Erythroblast (primary cell): ENCODE measurements around the gene MCRS1.
"Not testable (repeated sequence)": the region's sequence is repeated elsewhere in the genome, so short reads cannot be mapped to it uniquely, and the experiment has no call there.

Experiments
- DNase-seq, 2 experiments: peaks; one replicate each; lab custom pipeline; 2025; lab: John Stamatoyannopoulos, UW
- GATA1 ChIP-seq: IDR thresholded peaks from 2 replicates; pipeline ENCODE4 v1.6.1; 2011; ENCODE audit warnings: low read depth, mild to moderate bottlenecking, control low read depth, low read length, moderate library complexity
- POLR2A ChIP-seq: IDR thresholded peaks from 2 replicates; pipeline ENCODE4 v1.6.1; 2011; ENCODE audit warnings: mild to moderate bottlenecking, low read length

MCRS1 gene

GRCh38 chr12:49537231-49537751 is 30.7 kb downstream of the MCRS1 start:
- DNase-seq, result no peak
- TF ChIP-seq GATA1, result no peak
- no peak for TF ChIP-seq POLR2A

DNA sequence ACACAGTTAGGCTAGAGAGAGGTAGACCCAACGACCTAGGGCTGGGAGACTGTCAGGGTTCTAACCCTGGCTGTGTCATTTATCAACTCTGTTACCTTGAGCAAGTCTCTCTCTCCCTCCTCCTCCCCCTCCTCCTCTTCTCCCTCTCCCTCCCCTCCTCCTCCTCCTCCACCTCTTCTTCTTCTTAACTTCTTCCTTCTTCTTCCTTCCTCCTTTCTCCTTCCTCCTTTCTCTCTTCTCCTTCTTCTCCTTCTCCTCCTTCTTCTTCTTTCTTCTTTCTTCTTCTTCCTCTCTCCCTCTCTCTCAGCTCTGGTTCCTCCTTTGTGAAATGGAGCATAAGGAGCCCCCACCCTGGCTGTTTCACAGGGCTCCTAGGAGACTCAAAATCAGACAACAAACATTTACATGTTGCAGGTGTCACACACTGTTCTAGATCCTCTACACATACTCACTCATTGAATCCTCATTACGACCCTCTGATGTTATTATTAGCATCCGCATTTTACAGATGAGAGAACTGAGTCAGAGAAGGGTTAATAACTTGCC is 31.3 kb downstream of the MCRS1 start:
- DNase-seq, result no peak
- TF ChIP-seq GATA1, result no peak
- TF ChIP-seq POLR2A, result no peak

DNA sequence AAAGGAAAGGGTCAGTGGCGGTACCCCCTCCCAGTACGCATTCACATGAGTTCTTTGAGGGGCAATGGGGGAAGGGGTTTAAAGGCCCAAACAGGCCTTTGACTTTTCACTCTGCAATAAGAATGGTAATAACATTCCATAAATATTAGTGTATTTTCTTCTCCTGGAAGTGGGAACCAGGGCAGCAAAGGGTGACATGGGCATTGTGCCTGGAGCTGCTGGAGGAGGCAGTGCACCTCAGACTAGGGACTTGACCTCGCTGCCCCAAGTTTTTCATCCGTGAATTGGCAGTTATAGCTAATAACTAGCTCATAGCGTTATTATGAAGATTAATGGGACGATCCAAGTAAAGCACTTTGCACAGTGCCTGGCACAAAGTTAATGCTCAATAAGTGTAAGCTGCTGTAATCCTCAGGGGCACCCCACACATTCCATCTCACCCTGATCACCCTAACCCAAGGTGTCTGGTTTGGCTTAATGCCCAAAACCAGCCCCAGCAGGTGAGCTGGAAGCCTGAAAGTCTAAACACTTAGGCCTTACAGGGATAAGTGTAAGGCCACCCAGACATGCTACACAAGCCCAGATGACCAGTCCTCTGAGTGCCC is 31.9 kb downstream of the MCRS1 start:
- DNase-seq, result no peak
- TF ChIP-seq GATA1, result no peak
- TF ChIP-seq POLR2A, result no peak

- no peak for DNase-seq
- no peak for TF ChIP-seq POLR2A
- TF ChIP-seq GATA1, result no peak
These were observed 33.1 kb downstream of the MCRS1 start for GRCh38 chr12:49534731-49535278.

DNA sequence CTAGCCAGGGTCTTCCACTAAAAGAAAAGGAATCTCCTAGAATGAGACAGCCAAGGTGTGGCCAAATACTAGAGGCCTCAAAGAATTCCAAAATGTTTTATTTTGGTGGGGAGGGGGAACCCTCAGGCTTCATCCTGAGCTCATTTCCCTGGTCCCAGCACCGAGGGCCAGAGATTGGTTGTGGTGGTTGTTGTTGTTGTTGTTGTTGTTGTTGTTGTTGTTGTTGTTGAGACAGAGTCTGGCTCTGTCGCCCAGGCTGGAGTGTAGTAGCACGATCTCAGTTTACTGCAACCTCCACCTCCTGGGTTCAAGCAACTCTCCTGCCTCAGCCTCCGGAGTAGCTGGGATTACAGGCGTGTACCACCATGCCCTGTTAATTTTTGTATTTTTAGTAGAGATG is 33.8 kb downstream of the MCRS1 start:
- DNase-seq, result not testable (repeated sequence)

DNA sequence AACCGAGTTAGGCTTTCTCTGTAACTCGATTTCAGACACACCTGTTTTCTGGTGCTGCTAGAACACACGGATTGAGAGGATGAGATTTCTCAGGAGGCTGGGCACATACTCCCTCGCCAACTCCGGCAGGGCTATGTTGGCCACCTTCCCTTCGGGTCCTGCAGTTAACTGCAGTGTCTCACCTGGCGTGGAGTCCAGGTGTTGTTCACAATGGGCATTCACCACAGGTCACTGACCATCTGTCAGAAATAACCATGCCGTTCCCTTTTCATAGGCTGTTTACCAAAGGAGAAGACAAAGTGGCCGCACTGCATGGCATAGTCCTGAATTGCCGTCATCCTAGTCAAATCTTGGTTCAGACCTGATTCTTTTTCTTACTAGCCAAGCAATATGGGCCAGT is 34.6 kb downstream of the MCRS1 start:
- TF ChIP-seq POLR2A (no peak), GATA1 (no peak)
- DNase-seq, result no peak

GRCh38 chr12:49531745-49532144 is 36.2 kb downstream of the MCRS1 start:
- no peak for DNase-seq
- no peak for TF ChIP-seq GATA1
- TF ChIP-seq POLR2A, result no peak

DNA sequence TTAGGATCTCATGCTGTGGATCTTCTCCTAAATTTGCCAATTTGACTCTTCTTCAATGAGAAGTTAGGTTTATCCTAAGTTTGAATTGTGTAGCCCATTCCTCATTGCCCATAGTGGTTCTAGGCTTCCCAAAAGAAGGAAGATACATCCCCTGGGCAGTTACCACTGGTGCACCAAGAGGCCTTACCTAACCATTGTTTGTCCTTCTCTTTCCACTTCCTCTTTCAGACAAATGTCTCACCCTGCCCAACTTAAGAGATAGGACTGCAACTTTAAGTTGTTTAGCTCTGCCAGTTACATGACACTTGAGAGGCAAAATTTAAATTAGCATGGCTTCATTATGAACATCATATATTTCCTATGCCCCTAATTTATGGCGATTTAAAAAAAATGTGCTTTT is 38.5 kb downstream of the MCRS1 start:
- TF ChIP-seq POLR2A (no peak), GATA1 (no peak)
- no peak for DNase-seq

- no peak for DNase-seq
- TF ChIP-seq POLR2A, result no peak
- no peak for TF ChIP-seq GATA1
These were observed 40.4 kb downstream of the MCRS1 start for GRCh38 chr12:49527361-49528130.

GRCh38 chr12:49525942-49526341 is 42.0 kb downstream of the MCRS1 start:
- TF ChIP-seq GATA1 (no peak), POLR2A (no peak)
- no peak for DNase-seq

GRCh38 chr12:49524660-49525324 is 43.1 kb downstream of the MCRS1 start:
- TF ChIP-seq GATA1, result no peak
- no peak for TF ChIP-seq POLR2A
- peak in 1 of 2 experiments; percentile 18 for DNase-seq

- no peak for DNase-seq
- TF ChIP-seq GATA1 (no peak), POLR2A (no peak)
These were observed 46.6 kb downstream of the MCRS1 start for GRCh38 chr12:49521389-49521788.

DNA sequence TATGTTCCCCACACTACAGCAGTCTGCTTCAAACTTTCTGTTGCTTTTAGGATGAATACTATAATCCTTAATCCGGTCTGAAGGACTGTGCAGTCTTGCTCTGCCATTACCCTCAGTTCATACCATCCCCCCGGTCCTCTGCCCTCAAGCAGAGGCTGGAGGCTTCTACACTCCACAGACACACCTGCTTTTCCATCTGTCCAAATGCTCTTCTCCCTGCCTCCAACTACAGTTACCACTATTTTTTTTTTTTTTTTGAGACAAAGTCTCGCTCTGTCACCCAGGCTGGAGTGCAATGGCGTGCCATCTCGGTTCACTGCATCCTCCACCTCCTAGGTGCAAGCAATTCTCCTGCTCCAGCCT is 48.4 kb downstream of the MCRS1 start:
- TF ChIP-seq GATA1 (no peak), POLR2A (no peak)
- DNase-seq, result no peak

DNA sequence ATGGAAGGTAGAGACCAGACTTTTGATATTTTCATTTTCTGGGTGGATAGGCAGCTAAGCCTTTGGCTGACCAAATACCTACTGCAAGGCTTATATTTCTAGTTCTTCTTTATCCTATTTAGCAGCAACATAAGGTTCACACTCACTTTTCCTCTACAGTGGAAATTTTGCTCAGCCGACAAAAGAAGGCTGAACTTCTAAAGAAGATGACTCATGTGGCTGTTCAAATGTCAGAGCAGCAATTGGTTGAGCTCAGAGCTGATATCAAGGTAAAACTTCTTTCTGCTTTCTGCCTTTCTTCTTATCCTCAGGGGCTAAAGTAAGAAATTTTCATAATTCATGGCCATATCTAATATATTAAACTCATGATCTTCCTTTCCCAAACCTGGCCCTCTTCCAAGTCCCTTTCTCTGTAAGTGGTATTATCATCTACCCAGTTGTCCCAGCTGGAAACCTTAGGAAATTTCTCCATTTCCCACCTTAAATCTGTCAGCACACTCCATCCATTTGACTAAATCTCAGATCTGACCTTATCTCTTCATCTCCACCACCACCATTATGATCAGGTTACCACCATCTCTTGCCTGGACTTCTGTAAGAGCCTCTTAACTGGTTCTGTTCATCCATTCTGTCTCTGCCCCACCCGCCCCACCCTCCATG is 48.9 kb downstream of the MCRS1 start:
- DNase-seq, result no peak

More for the DNA sequence above, 48.9 kb downstream of the MCRS1 start:
- TF ChIP-seq GATA1, result no peak
